CD4-positive, alpha-beta T cell treated with Interleukin-4 for 1 hour (primary cell): ENCODE measurements around the gene FXYD4.
A peak's percentile ranks its signal among the peaks of the same experiment; 100 is the strongest.
"Not testable (repeated sequence)": the region's sequence is repeated elsewhere in the genome, so short reads cannot be mapped to it uniquely, and the experiment has no call there.

Experiments used
- DNase-seq, 2 donors: peaks; one replicate each; pipeline ENCODE4 v3.0.0-alpha.2; 2020 to 2022

The FXYD4 gene

GRCh38 chr10:43376828-43377423 is 5.5 kb downstream of the FXYD4 start:
- DNase-seq, result no peak

GRCh38 chr10:43377424-43377883 is 6.0 kb downstream of the FXYD4 start:
- DNase-seq, result no peak

GRCh38 chr10:43380610-43381222 is 9.3 kb downstream of the FXYD4 start:
- DNase-seq, result no peak

GRCh38 chr10:43383204-43383971 is 12.0 kb downstream of the FXYD4 start:
- DNase-seq, result no peak

- DNase-seq, result no peak
Measured at GRCh38 chr10:43384252-43385221, 13.1 kb downstream of the FXYD4 start.

- no peak for DNase-seq
Measured at GRCh38 chr10:43385412-43386004, 14.1 kb downstream of the FXYD4 start.

- no peak for DNase-seq
Measured at GRCh38 chr10:43386549-43386948, 15.1 kb downstream of the FXYD4 start.

- DNase-seq, result no peak
Measured at GRCh38 chr10:43386981-43387677, 15.7 kb downstream of the FXYD4 start.

- DNase-seq, result no peak
Measured at GRCh38 chr10:43387678-43388032, 16.2 kb downstream of the FXYD4 start.

- no peak for DNase-seq
Measured at GRCh38 chr10:43389867-43390266, 18.4 kb downstream of the FXYD4 start.

- DNase-seq, result no peak
Measured at GRCh38 chr10:43390333-43390732, 18.9 kb downstream of the FXYD4 start.

GRCh38 chr10:43390759-43391158 is 19.3 kb downstream of the FXYD4 start:
- DNase-seq, result peak in 1 of 2 donors; percentile 41

GRCh38 chr10:43391496-43391895 is 20.1 kb downstream of the FXYD4 start:
- DNase-seq, result no peak

- no peak for DNase-seq
Measured at GRCh38 chr10:43392748-43393147, 21.3 kb downstream of the FXYD4 start.

GRCh38 chr10:43393186-43393585 is 21.8 kb downstream of the FXYD4 start:
- DNase-seq, result not testable (repeated sequence)

- no peak for DNase-seq
Measured at GRCh38 chr10:43393606-43394360, 22.3 kb downstream of the FXYD4 start.

GRCh38 chr10:43394868-43395267 is 23.4 kb downstream of the FXYD4 start:
- no peak for DNase-seq

- DNase-seq, result no peak
Measured at GRCh38 chr10:43395571-43396060, 24.2 kb downstream of the FXYD4 start.

- peak; percentile 82 to 87 for DNase-seq
Measured at GRCh38 chr10:43396061-43396927, 24.9 kb downstream of the FXYD4 start.
